C4-2B (cell line): ENCODE data around the gene GGACT.

ENCODE experiments used
- ZFX ChIP-seq: fragments of 450-650 bp; IDR thresholded peaks from 2 replicates; pipeline ENCODE4 v1.6.1; 2017
- TF ChIP-seq, protein P1 (sequence below): fragments of 450-650 bp; conservative IDR thresholded peaks from 2 replicates; pipeline ENCODE4 v1.5.1; 2017; ENCODE audit warnings: mild to moderate bottlenecking

DNA sequence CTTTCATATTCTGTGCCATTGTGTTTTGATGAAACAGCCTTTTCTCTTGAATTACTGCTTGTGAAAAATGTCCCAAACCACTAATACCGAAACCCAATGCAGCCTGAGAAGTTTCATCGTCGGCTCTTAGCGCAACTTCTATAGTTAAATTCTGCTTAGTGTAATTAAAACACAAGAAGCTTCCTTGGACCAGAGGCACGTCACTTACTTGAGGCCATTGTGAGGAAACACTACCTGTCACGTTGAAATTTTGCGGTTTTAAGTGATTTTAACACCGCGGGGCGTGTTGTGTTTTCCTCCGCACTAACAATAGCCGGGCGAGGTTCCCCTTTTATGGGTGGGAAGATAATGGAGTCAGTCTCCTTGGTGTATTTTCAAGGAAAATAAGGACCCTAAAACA is 70.9 kb downstream of the GGACT start:
- TF ChIP-seq, protein P1, sequence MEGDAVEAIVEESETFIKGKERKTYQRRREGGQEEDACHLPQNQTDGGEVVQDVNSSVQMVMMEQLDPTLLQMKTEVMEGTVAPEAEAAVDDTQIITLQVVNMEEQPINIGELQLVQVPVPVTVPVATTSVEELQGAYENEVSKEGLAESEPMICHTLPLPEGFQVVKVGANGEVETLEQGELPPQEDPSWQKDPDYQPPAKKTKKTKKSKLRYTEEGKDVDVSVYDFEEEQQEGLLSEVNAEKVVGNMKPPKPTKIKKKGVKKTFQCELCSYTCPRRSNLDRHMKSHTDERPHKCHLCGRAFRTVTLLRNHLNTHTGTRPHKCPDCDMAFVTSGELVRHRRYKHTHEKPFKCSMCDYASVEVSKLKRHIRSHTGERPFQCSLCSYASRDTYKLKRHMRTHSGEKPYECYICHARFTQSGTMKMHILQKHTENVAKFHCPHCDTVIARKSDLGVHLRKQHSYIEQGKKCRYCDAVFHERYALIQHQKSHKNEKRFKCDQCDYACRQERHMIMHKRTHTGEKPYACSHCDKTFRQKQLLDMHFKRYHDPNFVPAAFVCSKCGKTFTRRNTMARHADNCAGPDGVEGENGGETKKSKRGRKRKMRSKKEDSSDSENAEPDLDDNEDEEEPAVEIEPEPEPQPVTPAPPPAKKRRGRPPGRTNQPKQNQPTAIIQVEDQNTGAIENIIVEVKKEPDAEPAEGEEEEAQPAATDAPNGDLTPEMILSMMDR = no peak
- no peak for TF ChIP-seq ZFX
